GM12878 (cell line): ENCODE data around the gene ARID3B. TPM values are rescaled to one million over a fixed set of nuclear protein-coding genes. Genes with fewer than 3 reads are reported as not detected.

ENCODE experiments used
- CBFB ChIP-seq: IDR thresholded peaks from 2 replicates; pipeline ENCODE4 v1.6.1; 2016; ENCODE audit warnings: antibody characterized with exemption, low read depth
- EGR1 ChIP-seq, 2 experiments: IDR thresholded peaks; 1 replicate in 1 of 2; 2 replicates in 1 of 2; pipeline ENCODE4 v1.6.1; 2011 to 2012; ENCODE audit warnings: low read depth in 2 of 2, low read length in 2 of 2, borderline replicate concordance in 1 of 2, mild to moderate bottlenecking in 1 of 2, moderate library complexity in 1 of 2
- HDGF ChIP-seq: fragments of 450-650 bp; IDR thresholded peaks from 2 replicates; pipeline ENCODE4 v1.6.1; 2016; ENCODE audit warnings: antibody characterized with exemption
- MYC ChIP-seq: IDR thresholded peaks from 2 replicates; pipeline ENCODE4 v1.6.1; 2011; ENCODE audit warnings: mild to moderate bottlenecking, low read length, moderate library complexity, inconsistent platforms; ENCODE audit not compliant: insufficient read depth, insufficient replicate concordance, insufficient read length, severe bottlenecking
- NFYB ChIP-seq: IDR thresholded peaks from 2 replicates; pipeline ENCODE4 v1.6.1; 2011; ENCODE audit warnings: low read depth, mild to moderate bottlenecking, low read length, improper control_type of control experiment, moderate library complexity; ENCODE audit not compliant: insufficient read depth
- PKNOX1 ChIP-seq: fragments of 450-650 bp; IDR thresholded peaks from 2 replicates; pipeline ENCODE4 v1.6.1; 2016; ENCODE audit warnings: mild to moderate bottlenecking
- POLR2AphosphoS2 ChIP-seq: IDR thresholded peaks from 2 replicates; pipeline ENCODE4 v1.6.1; 2011; ENCODE audit warnings: low read depth, mild to moderate bottlenecking, low read length, improper control_type of control experiment, moderate library complexity
- SPI1 ChIP-seq: IDR thresholded peaks from 2 replicates; pipeline ENCODE4 v1.6.1; 2011; ENCODE audit warnings: low read depth, mild to moderate bottlenecking, low read length, moderate library complexity, borderline replicate concordance; ENCODE audit not compliant: insufficient read depth
- SREBF1 ChIP-seq: IDR thresholded peaks from 2 replicates; pipeline ENCODE4 v1.6.1; 2012; ENCODE audit warnings: mild to moderate bottlenecking, low read length
- TCF12 ChIP-seq: IDR thresholded peaks from 2 replicates; pipeline ENCODE4 v1.6.1; 2011; ENCODE audit warnings: low read depth, mild to moderate bottlenecking, low read length
- TCF7 ChIP-seq: IDR thresholded peaks from 2 replicates; pipeline ENCODE4 v1.6.1; 2014; ENCODE audit warnings: antibody characterized with exemption, borderline replicate concordance
- YBX1 ChIP-seq: fragments of 450-650 bp; IDR thresholded peaks from 2 replicates; pipeline ENCODE4 v1.6.1; 2016; ENCODE audit warnings: antibody characterized with exemption
- ZBTB11 ChIP-seq: fragments of 450-650 bp; formaldehyde crosslinking; IDR thresholded peaks from 2 replicates; pipeline ENCODE4 v1.5.0; 2022; ENCODE audit warnings: mild to moderate bottlenecking, missing genetic modification characterization
- ZBTB40 ChIP-seq: fragments of 450-650 bp; IDR thresholded peaks from 2 replicates; pipeline ENCODE4 v1.6.1; 2016; ENCODE audit warnings: mild to moderate bottlenecking, moderate library complexity, borderline replicate concordance
- ZNF687 ChIP-seq: fragments of 450-650 bp; IDR thresholded peaks from 2 replicates; pipeline ENCODE4 v1.6.1; 2017; ENCODE audit warnings: mild to moderate bottlenecking, moderate library complexity
- polyA plus RNA-seq, 11 experiments: library from polyadenylated mRNA; depleted of rRNA in 4 of 11; unstranded in 6 of 11; stranded (reverse) in 5 of 11; fragments of >200 nt; fragmentation: Nextera tagmentation in 4 of 11; fragmentation: Illumina TruSeq in 1 of 11; extraction: Ambion mirVana in 4 of 11; extraction: Trizol in 1 of 11; gene quantifications; 1 replicate in 1 of 11; 2 replicates in 10 of 11; pipeline versions ENCODE4 v1.2.1 to v1.2.3, GENCODE V29; 2011 to 2016; ENCODE audit warnings: inconsistent platforms in 2 of 11, missing spikeins in 2 of 11, low read depth in 1 of 11
- total RNA-seq, 4 experiments: library from RNA; depleted of rRNA in 3 of 4; stranded (reverse); fragments of >200 nt in 3 of 4; fragmentation: Illumina TruSeq in 1 of 4; extraction: Trizol in 1 of 4; gene quantifications; 2 replicates each; pipeline versions ENCODE4 v1.2.1 to v1.2.3, GENCODE V29; 2013 to 2021

ARID3B gene
- total and polyA plus RNA-seq, 10 of the 15 experiments (the other 5 are each of a cell fraction or from before 2014, with no cell fraction given): 1.1 to 33.4 (median 24.0) TPM

GRCh38 chr15:74540761-74541493 is at the start of gene ARID3B (continued):
- TF ChIP-seq ZNF687 (no peak), SPI1 (peak; percentile 70; the same call in 1 of the 2 replicates), POLR2AphosphoS2 (peak; percentile 89; the same call in 1 of the 2 replicates), CBFB (0 out of 2 replicates have a peak, but pooled peaks have one; percentile 24), TCF7 (no peak), ZBTB11 (CRISPR knock-in tag) (peak; percentile 24; the same call in 1 of the 2 replicates), EGR1 (IDR thresholded peaks at IDR 0.05; ENCODE audit: borderline replicate concordance in 1 of 2, low read depth in 2 of 2, low read length in 2 of 2) (peak in 1 of 2 experiments; percentile 80; a peak in 2 of 3 replicates), PKNOX1 (peak; percentile 92), HDGF (peak; percentile 39; the same call in 1 of the 2 replicates), TCF12 (peak; percentile 74; the same call in 1 of the 2 replicates), SREBF1 (0 out of 2 replicates have a peak, but pooled peaks have one; percentile 32), ZBTB40 (peak; percentile 94), MYC (no peak), NFYB (peak; percentile 84), YBX1 (no peak)
